Stimulated activated CD8-positive, alpha-beta memory T cell treated with anti-CD3 and anti-CD28 coated beads, Interleukin-4, amount 100 ng/mL, for 1 hour (primary cell): ENCODE data around the gene TMA7B.
"Not testable (repeated sequence)": the region's sequence is repeated elsewhere in the genome, so short reads cannot be mapped to it uniquely, and the experiment has no call there.

Experiments used
- DNase-seq, 2 donors: peaks; one replicate each; pipeline ENCODE4 v3.0.0-alpha.2; 2020; ENCODE audit warnings: low read depth in 2 of 2, low spot score in 1 of 2

TMA7B gene

GRCh38 chr22:39951603-39952293, 8.4 kb upstream of the TMA7B start:
- not testable (repeated sequence) for DNase-seq

- no peak for DNase-seq
Measured at GRCh38 chr22:39952347-39952746, 7.8 kb upstream of the TMA7B start.

- no peak for DNase-seq
Measured at GRCh38 chr22:39953101-39953500, 7.1 kb upstream of the TMA7B start.

GRCh38 chr22:39954584-39955055, 5.6 kb upstream of the TMA7B start:
- DNase-seq = no peak

- no peak for DNase-seq
Measured at GRCh38 chr22:39955675-39956074, 4.5 kb upstream of the TMA7B start.

GRCh38 chr22:39956932-39957664, 3.1 kb upstream of the TMA7B start:
- no peak for DNase-seq

- no peak for DNase-seq
Measured at GRCh38 chr22:39958009-39958711, 2.0 kb upstream of the TMA7B start.

GRCh38 chr22:39958949-39959639, 1.1 kb upstream of the TMA7B start:
- no peak for DNase-seq

- peak; percentile 36 to 50 for DNase-seq
Measured at GRCh38 chr22:39960791-39961746, 872 bp downstream of the TMA7B start.

- DNase-seq = no peak
Measured at GRCh38 chr22:39962071-39962470, 1.9 kb downstream of the TMA7B start.

GRCh38 chr22:39965748-39966147, 5.6 kb downstream of the TMA7B start:
- DNase-seq = no peak

GRCh38 chr22:39966470-39966869, 6.3 kb downstream of the TMA7B start:
- no peak for DNase-seq

GRCh38 chr22:39967103-39967829, 7.1 kb downstream of the TMA7B start:
- no peak for DNase-seq

GRCh38 chr22:39967996-39968972, 8.1 kb downstream of the TMA7B start:
- DNase-seq = no peak

GRCh38 chr22:39970742-39971141, 10.5 kb downstream of the TMA7B start:
- DNase-seq = no peak

- no peak for DNase-seq
Measured at GRCh38 chr22:39972641-39973040, 12.4 kb downstream of the TMA7B start.

GRCh38 chr22:39973656-39974055, 13.5 kb downstream of the TMA7B start:
- DNase-seq = no peak

- no peak for DNase-seq
Measured at GRCh38 chr22:39974065-39974464, 13.9 kb downstream of the TMA7B start.
